Kidney (tissue), 14 donors: ENCODE data around the gene NEK11. TPM values are rescaled to one million over a fixed set of nuclear protein-coding genes. Genes with fewer than 3 reads are reported as not detected.

Source experiments
- DNase-seq, 5 donors: peaks; one replicate each; pipeline ENCODE4 v3.0.0-alpha.2; 2013 to 2020
- FAIRE-seq: peaks from 2 replicates; lab custom pipeline; 2012; peaks lifted over from hg19 to GRCh38; lab: Jason Lieb, UNC
- H3K27ac ChIP-seq, 2 donors: one replicate each; pipeline ENCODE4 v1.7.0; 2013; ENCODE audit warnings: low read depth in 2 of 2, low read length in 2 of 2, inconsistent platforms in 1 of 2
- H3K27me3 ChIP-seq: one replicate; pipeline ENCODE4 v1.7.1; 2013; ENCODE audit warnings: low read length, inconsistent platforms; ENCODE audit not compliant: control insufficient read depth, insufficient read depth
- H3K36me3 ChIP-seq, 3 donors: one replicate each; pipeline versions ENCODE4 v1.7.0 to v1.7.1; 2013; ENCODE audit warnings: low read length in 3 of 3, control low read depth in 1 of 3, inconsistent platforms in 1 of 3; ENCODE audit not compliant: insufficient read depth in 3 of 3, control insufficient read depth in 2 of 3
- H3K4me1 ChIP-seq, 3 donors: one replicate each; pipeline versions ENCODE4 v1.7.0 to v1.7.1; 2013; ENCODE audit warnings: low read length in 3 of 3, inconsistent platforms in 1 of 3, low read depth in 1 of 3; ENCODE audit not compliant: control insufficient read depth in 2 of 3, insufficient read depth in 2 of 3
- H3K4me3 ChIP-seq, 3 donors: one replicate each; pipeline versions ENCODE4 v1.7.0 to v1.8.1; 2013; ENCODE audit warnings: low read length in 3 of 3, control low read depth in 1 of 3, inconsistent platforms in 1 of 3
- H3K9ac ChIP-seq, 3 donors: one replicate each; pipeline versions ENCODE4 v1.7.0 to v1.7.1; 2013; ENCODE audit warnings: low read length in 3 of 3, control low read depth in 1 of 3, inconsistent platforms in 1 of 3
- H3K9me3 ChIP-seq, 3 donors: one replicate each; pipeline versions ENCODE4 v1.7.0 to v1.7.1; 2013; ENCODE audit warnings: low read length in 3 of 3, control low read depth in 1 of 3, inconsistent platforms in 1 of 3; ENCODE audit not compliant: control insufficient read depth in 2 of 3, insufficient read depth in 1 of 3
- intact Hi-C: fragments of 100-400 bp; cut with DNase I; formaldehyde crosslinking; loops from one replicate; pipeline ENCODE4 v1.11.1; 2022
- polyA plus RNA-seq: library from polyadenylated mRNA; stranded (reverse); fragments of 350-450 nt; fragmentation: Illumina TruSeq; extraction: RNeasy Lipid Tissue Mini Kit (QIAGEN cat#74804); gene quantifications from one replicate; pipeline ENCODE4 v1.2.3, GENCODE V29; 2014; ENCODE audit warnings: low read depth, low replicate concordance; ENCODE audit not compliant: insufficient read depth
- total RNA-seq: library from RNA; stranded (reverse); fragmentation: NEBNext Ultra II Directional; extraction: Animal tissue kit (Norgen Biotek cat#: 25700); gene quantifications from one replicate; pipeline ENCODE4 v1.2.1, GENCODE V29; 2021
- TF ChIP-seq, protein P1 (sequence below): IDR thresholded peaks from 3 replicates; pipeline ENCODE4 v1.5.1; 2012; ENCODE audit warnings: mild to moderate bottlenecking, moderate library complexity, borderline replicate concordance; ENCODE audit not compliant: insufficient read depth; ENCODE audit errors: extremely low read depth
- donor health status: control.
- donor health status: control.
- donor health status: control.
- donor health status: control.
- donor health status: control.
- donor health status: DM: yes; HTN: yes; CAD: no.
- donor health status: Normal renal cell carcinoma (clear cell type).

Gene NEK11
- total and polyA plus RNA-seq, 2 donors from 2014 or later: 7.9 to 13.2 TPM

DNA sequence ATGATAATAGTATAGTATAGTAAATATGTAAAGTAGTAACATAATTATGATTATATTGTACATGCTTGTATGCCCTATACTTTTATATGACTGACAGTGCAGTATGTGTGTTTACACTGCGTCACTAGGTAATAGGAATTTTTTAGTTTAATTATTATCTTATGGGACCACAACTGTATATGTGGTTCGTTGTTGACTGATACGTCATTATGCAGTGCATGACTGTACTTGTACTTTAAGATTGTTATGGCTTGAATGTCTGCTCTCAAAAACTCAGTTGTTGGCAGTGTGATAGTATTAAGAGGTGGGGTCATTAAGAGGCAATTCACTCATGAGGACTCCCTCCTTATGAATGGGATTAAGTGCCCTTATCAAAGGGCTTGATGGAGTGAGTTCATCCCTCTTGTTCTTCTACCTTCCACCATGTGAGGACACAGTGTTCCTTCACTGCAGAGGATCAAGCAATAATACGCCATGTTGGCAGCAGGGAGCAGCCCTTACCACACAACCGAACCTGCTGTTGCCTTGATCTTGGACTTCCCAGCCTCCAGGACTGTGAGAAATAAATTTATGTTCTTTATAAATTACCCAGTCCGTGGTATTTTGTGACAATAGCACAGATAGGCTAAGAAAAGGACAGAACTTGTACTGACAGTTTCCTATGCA, 152.2 kb downstream of the NEK11 start:
- no peak overlapping the region for H3K4me3 ChIP-seq
- no peaks in the 10 kb centered on the region for H3K36me3 ChIP-seq
- H3K27me3 ChIP-seq: no peaks in the 10 kb centered on the region
- H3K9ac ChIP-seq: no peak overlapping the region
- DNase-seq (no peak), FAIRE-seq (no peak)
- no peak overlapping the region for H3K27ac ChIP-seq
- no peaks in the 10 kb centered on the region for H3K4me1 ChIP-seq
- intact Hi-C loops: no loop called here
- TF ChIP-seq, protein P1, sequence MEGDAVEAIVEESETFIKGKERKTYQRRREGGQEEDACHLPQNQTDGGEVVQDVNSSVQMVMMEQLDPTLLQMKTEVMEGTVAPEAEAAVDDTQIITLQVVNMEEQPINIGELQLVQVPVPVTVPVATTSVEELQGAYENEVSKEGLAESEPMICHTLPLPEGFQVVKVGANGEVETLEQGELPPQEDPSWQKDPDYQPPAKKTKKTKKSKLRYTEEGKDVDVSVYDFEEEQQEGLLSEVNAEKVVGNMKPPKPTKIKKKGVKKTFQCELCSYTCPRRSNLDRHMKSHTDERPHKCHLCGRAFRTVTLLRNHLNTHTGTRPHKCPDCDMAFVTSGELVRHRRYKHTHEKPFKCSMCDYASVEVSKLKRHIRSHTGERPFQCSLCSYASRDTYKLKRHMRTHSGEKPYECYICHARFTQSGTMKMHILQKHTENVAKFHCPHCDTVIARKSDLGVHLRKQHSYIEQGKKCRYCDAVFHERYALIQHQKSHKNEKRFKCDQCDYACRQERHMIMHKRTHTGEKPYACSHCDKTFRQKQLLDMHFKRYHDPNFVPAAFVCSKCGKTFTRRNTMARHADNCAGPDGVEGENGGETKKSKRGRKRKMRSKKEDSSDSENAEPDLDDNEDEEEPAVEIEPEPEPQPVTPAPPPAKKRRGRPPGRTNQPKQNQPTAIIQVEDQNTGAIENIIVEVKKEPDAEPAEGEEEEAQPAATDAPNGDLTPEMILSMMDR: no peak
- no peaks in the 10 kb centered on the region for H3K9me3 ChIP-seq

DNA sequence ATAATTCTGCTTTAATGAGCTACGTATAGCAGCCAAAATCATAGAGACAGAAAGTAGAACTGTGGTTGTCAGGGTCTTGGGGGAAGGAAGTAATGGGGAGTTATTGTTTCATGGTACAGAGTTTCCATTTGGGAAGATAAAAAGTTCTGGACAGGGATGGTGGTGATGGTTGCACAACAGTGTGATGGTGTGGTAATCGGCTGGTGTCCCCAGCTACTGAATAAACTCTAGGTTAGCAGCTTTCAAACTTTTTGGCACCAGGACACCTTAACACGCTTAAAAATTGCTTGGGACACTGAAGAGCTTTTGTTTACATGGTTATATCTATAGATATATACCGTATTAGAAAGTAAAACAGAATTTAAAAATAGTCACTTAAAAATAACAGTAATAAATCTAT, 166.0 kb downstream of the NEK11 start:
- intact Hi-C loops: no loop called here
- Histone ChIP-seq H3K4me3 (no peak overlapping the region), H3K9ac (no peak overlapping the region), H3K27me3 (no peaks in the 10 kb centered on the region), H3K27ac (no peak overlapping the region), H3K9me3 (no peaks in the 10 kb centered on the region), H3K4me1 (no peaks in the 10 kb centered on the region), H3K36me3 (peaks cover 0 to 3% (median 2%) of the 10 kb centered on the region in 3 donors)
- TF ChIP-seq, protein P1: no peak
- FAIRE-seq (no peak), DNase-seq (no peak)

DNA sequence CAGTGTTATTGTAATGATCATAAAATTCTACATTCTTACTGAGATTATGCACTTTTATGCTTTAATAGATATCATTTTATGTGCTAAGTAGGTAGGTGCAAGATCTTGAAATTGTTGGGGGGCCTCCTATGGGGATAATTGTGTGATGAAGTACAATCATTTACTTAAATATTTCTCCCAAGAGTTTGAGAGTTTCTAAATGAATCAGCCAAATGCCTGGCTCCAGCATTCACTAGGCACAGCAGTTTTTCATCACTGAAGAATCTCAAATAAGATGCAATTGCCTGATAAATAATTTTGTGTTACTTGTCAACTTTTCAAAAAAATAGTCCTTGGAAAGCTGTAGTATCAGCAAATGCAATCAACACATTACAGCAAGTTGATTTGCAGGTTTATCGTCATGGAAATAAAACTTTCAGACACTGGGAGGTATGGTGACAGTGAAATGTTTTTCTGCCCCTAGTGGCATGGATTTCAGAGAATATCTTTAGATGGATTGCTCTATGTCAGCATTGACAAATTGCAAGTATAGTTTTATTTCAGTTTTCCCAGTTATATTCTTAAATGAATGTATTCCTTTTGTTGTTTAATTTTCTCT, 167.1 kb downstream of the NEK11 start:
- no peak for FAIRE-seq
- H3K4me3 ChIP-seq: no peak overlapping the region
- H3K9me3 ChIP-seq: no peaks in the 10 kb centered on the region
- H3K36me3 ChIP-seq: peaks cover 0 to 3% (median 2%) of the 10 kb centered on the region in 3 donors
- no peak overlapping the region for H3K9ac ChIP-seq
- TF ChIP-seq, protein P1: no peak
- H3K4me1 ChIP-seq: no peaks in the 10 kb centered on the region
- H3K27ac ChIP-seq: no peak overlapping the region
- intact Hi-C loops: no loop called here
- H3K27me3 ChIP-seq: no peaks in the 10 kb centered on the region
- peak in 2 of 5 donors; percentile 6 to 22 for DNase-seq
